ENCODE measurements around the gene PHF12.

The PHF12 gene

GRCh38 chr17:28951991-28952975, 965 bp upstream of the PHF12 start:
- Mint-ChIP-seq H3K27ac (no peak overlapping the region), H3K9me3 (no peaks in the 10 kb centered on the region), H3K27me3 (no peaks in the 10 kb centered on the region), H3K4me3 (no peak overlapping the region), H3K4me1 (ENCODE audit: low read depth) (peaks cover 16% of the 10 kb centered on the region), H3K36me3 (ENCODE audit: low read depth) (peaks cover 16% of the 10 kb centered on the region)

DNA sequence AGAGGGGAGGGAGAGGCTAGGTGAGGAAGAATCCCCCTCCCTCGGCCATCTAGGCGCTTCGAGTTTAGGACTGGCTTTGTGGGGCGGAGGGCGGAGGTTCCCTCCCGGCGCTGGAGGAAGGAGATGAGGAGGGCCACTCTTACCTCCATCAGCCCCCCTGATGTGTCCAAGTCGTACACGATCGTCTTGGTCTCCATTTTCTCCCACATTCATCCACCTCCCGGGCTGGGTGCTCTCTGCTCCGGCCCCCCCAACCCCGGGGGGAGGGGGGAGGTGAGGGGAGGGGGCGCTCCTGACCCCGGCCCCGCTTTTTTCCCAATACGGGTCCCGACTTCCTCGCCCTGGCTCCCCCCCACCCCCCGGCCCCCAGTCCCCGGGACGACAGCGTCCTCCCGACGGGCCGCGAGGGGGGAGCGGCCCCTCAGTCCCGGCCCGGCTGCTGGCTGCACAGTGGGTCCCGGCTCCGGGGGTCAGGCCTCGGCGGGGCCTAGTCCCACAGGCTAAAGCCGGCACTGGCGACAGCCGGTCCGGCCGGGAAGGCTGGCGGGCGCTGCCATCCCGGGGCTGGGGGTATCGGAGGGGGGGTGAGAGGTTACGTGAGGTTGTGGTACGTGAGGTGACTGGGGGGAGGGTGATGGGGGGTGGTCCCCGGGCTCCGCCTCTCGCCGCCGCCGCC, 428 bp downstream of the PHF12 start:
- Mint-ChIP-seq H3K9me3 (no peaks in the 10 kb centered on the region), H3K27me3 (no peaks in the 10 kb centered on the region), H3K36me3 (ENCODE audit: low read depth) (peaks cover 23% of the 10 kb centered on the region), H3K27ac (peak overlapping the region; percentile 92), H3K4me3 (peak overlapping the region; percentile 95), H3K4me1 (ENCODE audit: low read depth) (peaks cover 30% of the 10 kb centered on the region)

DNA sequence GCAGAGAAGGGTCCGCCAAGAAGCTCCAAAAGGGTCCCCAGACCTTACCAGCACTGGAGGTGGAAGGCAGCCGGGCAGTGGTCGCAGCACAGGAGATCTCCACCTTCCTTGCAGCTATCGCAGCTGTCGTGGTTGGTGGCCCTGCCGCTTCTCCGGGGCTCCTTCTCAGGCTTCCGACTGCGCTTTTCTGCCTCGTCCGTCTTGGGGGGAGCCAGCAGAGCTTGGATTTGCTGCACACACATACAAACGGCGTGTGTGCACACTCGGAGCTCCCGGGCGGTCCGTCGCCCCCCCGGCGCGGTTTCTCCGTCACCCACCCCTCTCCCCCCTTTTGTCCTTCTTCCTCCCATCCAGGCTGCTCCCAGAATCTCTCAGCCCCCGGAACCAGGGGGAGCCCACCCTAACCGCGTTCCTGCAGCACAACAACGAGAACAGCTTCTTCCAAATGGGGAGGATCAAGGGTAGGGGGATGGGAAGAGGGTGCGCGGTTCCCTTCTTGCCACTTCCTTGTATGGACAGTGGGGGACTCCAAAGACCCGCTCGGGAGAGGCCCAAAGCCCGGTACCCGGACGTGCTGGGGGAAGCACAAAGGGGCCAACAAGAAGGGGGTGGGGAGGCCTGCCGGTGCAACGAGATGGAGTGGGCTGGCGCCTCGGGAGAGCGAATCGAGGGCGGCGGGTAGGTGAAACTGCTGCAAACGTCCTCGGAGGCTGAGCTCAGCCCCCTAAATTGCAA, 1.1 kb downstream of the PHF12 start:
- H3K4me3 Mint-ChIP-seq: peak overlapping the region; percentile 95
- peaks cover 28% of the 10 kb centered on the region for H3K36me3 Mint-ChIP-seq (ENCODE audit: low read depth)

DNA sequence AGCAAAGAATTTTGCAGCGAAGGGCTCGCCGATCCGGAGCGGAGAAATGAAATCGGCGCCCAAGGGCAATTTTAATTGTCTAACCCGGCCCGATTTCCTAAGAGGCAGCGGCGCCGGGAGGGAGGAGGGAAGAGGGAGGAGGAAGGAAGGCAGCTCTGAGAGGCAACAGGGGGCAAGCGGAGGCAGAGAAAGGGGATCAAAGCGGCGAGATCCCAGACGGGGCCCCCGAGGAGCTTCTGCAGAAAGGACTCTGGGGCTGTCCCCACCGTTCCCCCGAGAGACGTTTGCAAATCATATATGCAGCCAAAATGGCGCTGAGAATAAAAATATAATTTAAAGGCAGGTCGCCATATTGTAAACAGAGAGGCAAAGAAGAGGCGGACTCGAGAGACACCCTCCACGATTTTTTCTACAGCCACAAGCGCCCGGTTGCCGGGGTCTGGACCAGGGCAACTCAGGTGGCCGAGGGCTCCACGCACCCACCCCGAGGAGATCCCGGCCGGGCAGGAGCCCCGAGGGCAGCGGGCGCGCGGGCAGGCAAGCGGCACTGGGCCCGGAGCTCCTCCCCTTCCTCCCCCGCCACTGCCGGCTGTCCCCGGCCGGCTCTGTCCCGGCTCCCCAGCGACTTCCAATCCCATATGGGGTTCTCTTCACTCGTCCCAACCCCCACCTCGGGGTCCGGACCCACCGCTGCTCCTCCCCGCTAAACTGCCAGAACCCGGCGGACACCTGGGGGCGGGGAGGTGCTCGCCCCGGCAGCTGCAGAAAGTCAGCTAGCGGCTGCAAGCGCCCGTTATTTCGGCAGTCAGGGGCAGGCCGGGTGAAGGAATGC, 1.9 kb downstream of the PHF12 start:
- H3K27me3 Mint-ChIP-seq: no peaks in the 10 kb centered on the region
- H3K9me3 Mint-ChIP-seq: no peaks in the 10 kb centered on the region
- H3K4me1 Mint-ChIP-seq (ENCODE audit: low read depth): peaks cover 45% of the 10 kb centered on the region
- H3K27ac Mint-ChIP-seq: peak overlapping the region; percentile 92
- peak overlapping the region; percentile 95 for H3K4me3 Mint-ChIP-seq
- peaks cover 35% of the 10 kb centered on the region for H3K36me3 Mint-ChIP-seq (ENCODE audit: low read depth)

More for the DNA sequence above, 1.1 kb downstream of the PHF12 start:
- Mint-ChIP-seq H3K9me3 (no peaks in the 10 kb centered on the region), H3K4me1 (ENCODE audit: low read depth) (peaks cover 37% of the 10 kb centered on the region), H3K27ac (peak overlapping the region; percentile 92), H3K27me3 (no peaks in the 10 kb centered on the region)

DNA sequence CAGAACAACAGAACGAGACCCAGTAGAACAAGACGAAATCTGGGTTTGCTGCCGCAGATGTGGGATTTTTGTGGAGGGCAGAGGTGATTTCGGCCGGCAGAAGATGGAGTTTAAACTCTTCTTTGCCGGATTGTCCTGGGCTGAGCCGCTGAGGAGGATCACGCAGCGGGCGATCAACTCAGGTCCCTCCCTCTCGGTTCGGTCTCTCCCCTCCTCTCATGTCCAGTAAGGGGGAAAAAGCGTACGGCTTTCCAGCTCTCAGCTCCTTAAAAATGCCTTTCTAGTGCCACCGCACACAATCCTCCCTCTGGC, 2.5 kb downstream of the PHF12 start:
- peak overlapping the region; percentile 95 for H3K4me3 Mint-ChIP-seq
- H3K36me3 Mint-ChIP-seq (ENCODE audit: low read depth): peaks cover 40% of the 10 kb centered on the region
- peak overlapping the region; percentile 90 for H3K27ac Mint-ChIP-seq
- peaks cover 51% of the 10 kb centered on the region for H3K4me1 Mint-ChIP-seq (ENCODE audit: low read depth)
- H3K9me3 Mint-ChIP-seq: no peaks in the 10 kb centered on the region
- H3K27me3 Mint-ChIP-seq: no peaks in the 10 kb centered on the region

- Mint-ChIP-seq H3K27ac (peak overlapping the region; percentile 90), H3K27me3 (no peaks in the 10 kb centered on the region), H3K36me3 (ENCODE audit: low read depth) (peaks cover 45% of the 10 kb centered on the region), H3K4me1 (ENCODE audit: low read depth) (peaks cover 56% of the 10 kb centered on the region), H3K4me3 (peak overlapping the region; percentile 95), H3K9me3 (no peaks in the 10 kb centered on the region)
Observed at GRCh38 chr17:28948342-28948741, 3.0 kb downstream of the PHF12 start.

DNA sequence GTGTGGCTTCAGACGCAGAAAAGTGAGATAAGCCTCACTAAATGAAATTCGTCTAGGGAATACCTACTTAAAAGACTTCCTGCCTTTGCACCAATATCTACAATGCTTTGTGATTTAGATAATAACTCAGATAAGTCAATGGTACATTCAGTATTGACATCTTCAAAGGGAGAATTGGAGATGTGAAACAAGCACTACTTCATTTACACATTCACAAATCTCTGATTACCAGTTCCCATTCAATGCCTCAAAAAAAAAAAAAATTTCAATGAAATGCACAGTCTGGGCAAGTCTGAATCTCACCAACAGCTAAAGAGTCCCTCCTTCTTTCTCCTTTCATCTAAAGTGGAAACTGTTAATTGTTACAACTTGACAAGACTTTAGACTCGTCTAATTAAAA, 3.7 kb downstream of the PHF12 start:
- Mint-ChIP-seq H3K4me1 (ENCODE audit: low read depth) (peaks cover 62% of the 10 kb centered on the region), H3K36me3 (ENCODE audit: low read depth) (peaks cover 51% of the 10 kb centered on the region), H3K27me3 (no peaks in the 10 kb centered on the region), H3K4me3 (peak overlapping the region; percentile 95), H3K9me3 (no peaks in the 10 kb centered on the region), H3K27ac (peak overlapping the region; percentile 90)

GRCh38 chr17:28946239-28946638, 5.1 kb downstream of the PHF12 start:
- H3K27ac Mint-ChIP-seq: peak overlapping the region; percentile 60
- H3K27me3 Mint-ChIP-seq: no peaks in the 10 kb centered on the region
- peak overlapping the region; percentile 40 for H3K4me3 Mint-ChIP-seq
- no peaks in the 10 kb centered on the region for H3K9me3 Mint-ChIP-seq
- H3K4me1 Mint-ChIP-seq (ENCODE audit: low read depth): peaks cover 73% of the 10 kb centered on the region
- H3K36me3 Mint-ChIP-seq (ENCODE audit: low read depth): peaks cover 56% of the 10 kb centered on the region

DNA sequence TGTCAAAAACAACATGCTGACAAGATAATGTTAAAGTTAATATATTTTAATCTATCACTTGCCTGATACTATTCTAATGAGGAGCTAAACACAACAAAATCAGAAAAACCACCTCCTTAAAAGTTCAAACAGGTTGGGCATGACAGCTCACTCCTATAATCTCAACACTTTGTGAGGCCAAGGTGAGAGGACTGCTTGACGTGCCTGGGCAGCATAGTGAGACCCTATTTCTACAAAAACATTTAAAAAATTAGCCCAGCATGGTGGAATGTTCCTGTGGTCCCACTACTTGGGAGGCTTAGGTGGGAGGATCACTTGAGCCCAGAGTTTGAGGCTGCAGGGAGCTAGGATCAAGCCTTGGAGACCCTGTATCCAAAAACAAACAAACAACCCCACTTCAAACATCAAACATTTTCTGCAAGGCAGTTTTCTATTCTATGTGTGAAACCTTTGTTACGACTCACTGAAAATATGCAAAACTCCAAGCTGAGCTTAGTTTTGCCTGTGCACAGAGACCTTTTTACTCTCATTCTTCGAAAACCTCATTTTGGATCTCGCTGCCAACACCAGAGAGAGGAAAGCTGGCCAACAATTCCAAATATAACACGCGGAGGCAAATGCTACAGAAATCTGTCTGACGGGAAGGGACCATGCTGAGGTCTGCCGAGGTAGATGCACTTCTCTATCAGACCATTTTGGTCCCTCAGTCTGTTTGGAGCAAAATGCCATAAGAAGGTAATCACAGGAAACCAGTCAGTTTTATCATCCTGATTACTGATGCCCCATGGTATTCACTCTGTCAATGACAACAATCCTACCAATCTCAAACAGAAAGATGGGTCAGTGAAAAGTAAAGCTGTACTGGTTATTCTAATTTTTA, 6.2 kb downstream of the PHF12 start:
- H3K36me3 Mint-ChIP-seq (ENCODE audit: low read depth): peaks cover 62% of the 10 kb centered on the region
- peak overlapping the region; percentile 57 for H3K27ac Mint-ChIP-seq
- H3K9me3 Mint-ChIP-seq: no peaks in the 10 kb centered on the region
- H3K4me1 Mint-ChIP-seq (ENCODE audit: low read depth): peaks cover 84% of the 10 kb centered on the region
- H3K4me3 Mint-ChIP-seq: no peak overlapping the region
- H3K27me3 Mint-ChIP-seq: no peaks in the 10 kb centered on the region

- peaks cover 92% of the 10 kb centered on the region for H3K4me1 Mint-ChIP-seq (ENCODE audit: low read depth)
- H3K36me3 Mint-ChIP-seq (ENCODE audit: low read depth): peaks cover 68% of the 10 kb centered on the region
Observed at GRCh38 chr17:28944343-28944742, 7.0 kb downstream of the PHF12 start.

DNA sequence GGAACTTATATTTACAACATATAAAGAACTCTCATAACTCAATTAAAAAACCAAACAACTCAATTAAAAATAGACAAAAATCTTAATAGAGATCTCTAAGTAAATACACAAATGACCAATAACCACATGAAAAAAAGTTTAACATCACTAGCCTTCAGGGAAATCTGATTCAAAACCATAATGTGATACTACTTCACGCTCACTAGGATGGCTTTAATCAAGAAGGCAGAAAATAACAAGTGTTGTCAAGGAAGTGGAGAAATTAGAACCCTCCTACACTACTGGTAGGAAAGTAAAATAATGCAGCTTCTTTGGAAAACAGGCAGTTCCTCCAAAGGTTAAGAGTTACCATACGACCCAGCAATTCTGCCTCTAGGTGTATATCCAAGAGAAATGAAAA, 8.4 kb downstream of the PHF12 start:
- no peaks in the 10 kb centered on the region for H3K9me3 Mint-ChIP-seq

More at GRCh38 chr17:28944343-28944742, 7.0 kb downstream of the PHF12 start:
- Mint-ChIP-seq H3K9me3 (no peaks in the 10 kb centered on the region), H3K27ac (peak overlapping the region; percentile 58), H3K27me3 (no peaks in the 10 kb centered on the region), H3K4me3 (peak overlapping the region; percentile 35)

GRCh38 chr17:28941251-28941650, 10.1 kb downstream of the PHF12 start:
- Mint-ChIP-seq H3K27ac (no peak overlapping the region), H3K27me3 (no peaks in the 10 kb centered on the region), H3K4me1 (ENCODE audit: low read depth) (peaks cover 81% of the 10 kb centered on the region), H3K9me3 (no peaks in the 10 kb centered on the region), H3K36me3 (ENCODE audit: low read depth) (peaks cover 63% of the 10 kb centered on the region), H3K4me3 (no peak overlapping the region)

More for the DNA sequence above, 8.4 kb downstream of the PHF12 start:
- Mint-ChIP-seq H3K4me3 (peak overlapping the region; percentile 5), H3K27ac (no peak overlapping the region), H3K27me3 (no peaks in the 10 kb centered on the region), H3K36me3 (ENCODE audit: low read depth) (peaks cover 67% of the 10 kb centered on the region), H3K4me1 (ENCODE audit: low read depth) (peaks cover 91% of the 10 kb centered on the region)

GRCh38 chr17:28940675-28941074, 10.6 kb downstream of the PHF12 start:
- Mint-ChIP-seq H3K27me3 (no peaks in the 10 kb centered on the region), H3K36me3 (ENCODE audit: low read depth) (peaks cover 64% of the 10 kb centered on the region), H3K9me3 (no peaks in the 10 kb centered on the region), H3K27ac (peak overlapping the region; percentile 74), H3K4me1 (ENCODE audit: low read depth) (peaks cover 81% of the 10 kb centered on the region), H3K4me3 (peak overlapping the region; percentile 13)
